GM19023 (cell line): Measurements from ENCODE around the gene LINC00237.

Source experiments
- ATAC-seq: cut with Tn5 transposase; IDR thresholded peaks from one replicate; pipeline ENCODE4 v1.9.1; 2021; ENCODE audit warnings: mild to moderate bottlenecking, moderate library complexity; ENCODE audit not compliant: unreplicated experiment

The LINC00237 gene

GRCh38 chr20:21052241-21052640 is 53.9 kb downstream of the LINC00237 start:
- ATAC-seq = no peak

GRCh38 chr20:21050710-21051109 is 55.4 kb downstream of the LINC00237 start:
- ATAC-seq = no peak

GRCh38 chr20:21049305-21049828 is 56.8 kb downstream of the LINC00237 start:
- ATAC-seq = no peak

GRCh38 chr20:21048841-21049273 is 57.3 kb downstream of the LINC00237 start:
- no peak for ATAC-seq

GRCh38 chr20:21047981-21048380 is 58.2 kb downstream of the LINC00237 start:
- no peak for ATAC-seq

DNA sequence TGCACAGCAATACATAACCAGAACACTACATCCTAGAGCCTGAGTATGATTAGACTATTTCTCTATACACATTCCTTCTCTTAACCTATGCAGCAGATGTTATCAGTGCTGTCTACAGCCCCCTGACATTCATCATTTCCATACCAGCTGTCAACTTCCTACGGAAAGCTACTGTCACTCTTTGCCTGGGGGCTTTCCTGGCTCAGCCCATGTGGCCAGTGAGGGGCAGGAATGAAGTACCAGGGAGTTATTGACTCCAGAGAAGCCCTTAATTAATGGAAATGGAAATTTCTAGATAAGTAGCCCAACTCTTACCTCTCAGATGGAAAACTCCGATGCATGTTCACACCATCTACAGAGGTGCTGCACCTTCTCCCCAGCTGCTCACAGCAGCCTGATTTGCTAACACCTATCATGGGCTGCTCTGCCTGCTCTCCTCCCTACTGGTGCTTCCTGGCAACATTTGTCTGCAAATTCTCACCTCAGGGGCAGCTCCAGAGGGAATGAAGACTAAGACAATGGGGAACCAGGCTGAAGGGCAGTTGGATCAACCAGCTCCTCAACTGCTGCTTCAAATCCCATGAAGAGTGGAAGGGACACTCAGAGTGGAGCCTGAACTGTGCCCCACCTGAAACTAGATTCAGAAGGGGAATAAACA is 59.6 kb downstream of the LINC00237 start:
- no peak for ATAC-seq
